ENCODE measurements around the gene NT5DC1.

Gene NT5DC1

GRCh38 chr6:116144605-116145004, 44.0 kb downstream of the NT5DC1 start:
- no peak for DNase-seq

DNA sequence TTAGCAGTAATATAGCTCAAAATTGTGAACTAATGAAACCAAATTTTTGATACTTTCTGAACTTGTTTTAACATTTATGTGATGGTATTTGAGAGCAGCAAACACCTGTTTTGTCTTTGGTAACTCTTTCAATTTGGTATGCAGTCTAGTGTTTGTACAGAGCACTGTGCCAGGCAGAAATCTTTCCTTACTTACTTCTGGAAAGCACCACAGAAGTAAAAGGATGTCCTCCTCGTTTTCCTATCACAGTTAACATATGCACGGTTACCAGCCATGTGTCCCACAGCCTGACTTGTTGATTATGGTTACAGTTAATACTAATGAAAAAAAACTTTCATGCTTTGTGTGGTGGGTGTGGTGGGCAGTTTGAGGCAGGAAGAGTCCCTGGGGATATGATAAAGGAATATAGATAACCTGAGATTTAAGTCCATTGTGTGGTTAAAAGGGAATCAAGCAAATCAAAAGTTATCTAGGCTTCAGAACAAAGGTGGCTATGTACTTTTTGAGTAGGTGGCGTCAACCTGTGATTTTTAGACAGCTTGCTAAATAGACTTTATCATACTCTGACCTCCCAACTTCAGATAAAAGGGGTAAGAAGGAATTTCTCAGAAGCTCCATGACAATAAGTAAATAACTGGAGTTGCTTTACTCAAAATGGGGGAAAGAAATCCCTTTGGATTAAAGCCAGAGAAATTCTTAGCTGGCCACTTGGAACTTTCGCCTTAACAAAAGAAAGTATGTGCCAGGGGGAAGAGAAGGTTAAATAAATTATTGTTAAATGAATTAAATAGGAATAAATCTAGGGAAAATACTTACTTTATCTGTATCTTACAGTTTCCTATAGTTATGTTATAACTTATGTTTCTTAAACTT, 45.4 kb downstream of the NT5DC1 start:
- no peak for DNase-seq

- DNase-seq, result no peak
Measured at GRCh38 chr6:116152620-116153019, 52.0 kb downstream of the NT5DC1 start.

- DNase-seq, result no peak
Measured at GRCh38 chr6:116154887-116155286, 54.2 kb downstream of the NT5DC1 start.

DNA sequence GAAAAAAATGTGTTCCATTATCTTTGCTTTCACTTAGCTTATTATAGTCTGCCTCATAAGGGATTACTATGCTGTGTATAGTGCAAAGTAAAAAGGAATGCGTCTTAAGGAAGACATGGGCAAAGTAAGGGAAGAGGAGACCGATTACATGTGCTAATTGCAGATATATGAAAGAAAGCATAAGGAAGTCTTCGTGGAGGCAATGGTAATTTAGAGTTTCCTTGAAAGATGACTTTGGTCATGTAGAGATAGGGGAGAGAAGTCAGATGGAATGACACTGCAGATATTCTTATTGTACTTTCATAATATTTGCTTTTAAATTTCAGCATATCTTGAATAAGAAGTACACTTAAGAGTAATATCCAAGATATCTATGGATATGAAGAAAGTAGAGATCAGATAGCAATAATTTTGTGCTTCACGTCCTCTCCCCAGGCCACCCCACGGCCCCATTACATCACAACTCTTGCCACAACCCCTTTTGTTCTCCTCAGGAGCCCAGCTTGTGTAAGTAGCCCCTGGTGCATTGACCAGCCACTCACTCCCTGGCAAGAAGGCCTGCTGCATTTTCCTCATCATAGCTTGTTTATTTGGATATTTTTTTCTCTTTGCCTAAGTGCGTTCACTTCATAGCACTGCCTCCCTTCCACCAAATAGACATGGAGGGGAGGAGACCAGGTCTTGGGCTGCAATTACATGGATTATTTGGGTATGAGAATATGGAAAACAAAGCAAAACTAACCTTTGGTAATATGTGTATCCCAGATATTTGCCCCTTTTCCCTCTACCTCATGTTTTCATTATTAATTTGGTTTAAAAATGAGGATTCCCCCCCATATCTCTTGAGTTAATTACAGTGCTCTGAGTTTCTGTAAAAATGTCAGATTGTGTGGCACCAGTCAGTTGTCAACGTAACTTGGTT, 56.0 kb downstream of the NT5DC1 start:
- no peak for DNase-seq

DNA sequence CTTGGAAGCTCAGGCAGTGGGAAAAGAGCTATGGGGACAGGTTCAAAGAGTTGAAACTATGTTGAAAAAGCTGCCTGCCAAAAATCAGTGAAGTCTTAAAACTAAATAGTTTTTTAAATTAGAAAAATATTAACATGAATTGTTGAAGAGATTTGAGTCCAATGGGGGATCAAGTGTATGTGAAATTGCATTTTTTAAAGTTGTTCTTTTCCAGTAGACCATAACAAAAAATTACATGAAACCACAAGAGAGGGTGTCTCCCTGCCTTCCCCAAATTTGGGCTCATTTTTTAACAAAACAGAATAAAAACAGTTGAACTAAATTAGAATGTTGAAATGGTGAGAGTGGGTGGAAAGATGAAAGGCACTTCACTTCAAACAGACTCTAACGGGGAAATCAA, 56.7 kb downstream of the NT5DC1 start:
- DNase-seq, result no peak

- DNase-seq, result no peak
Measured at GRCh38 chr6:116158641-116159040, 58.0 kb downstream of the NT5DC1 start.

DNA sequence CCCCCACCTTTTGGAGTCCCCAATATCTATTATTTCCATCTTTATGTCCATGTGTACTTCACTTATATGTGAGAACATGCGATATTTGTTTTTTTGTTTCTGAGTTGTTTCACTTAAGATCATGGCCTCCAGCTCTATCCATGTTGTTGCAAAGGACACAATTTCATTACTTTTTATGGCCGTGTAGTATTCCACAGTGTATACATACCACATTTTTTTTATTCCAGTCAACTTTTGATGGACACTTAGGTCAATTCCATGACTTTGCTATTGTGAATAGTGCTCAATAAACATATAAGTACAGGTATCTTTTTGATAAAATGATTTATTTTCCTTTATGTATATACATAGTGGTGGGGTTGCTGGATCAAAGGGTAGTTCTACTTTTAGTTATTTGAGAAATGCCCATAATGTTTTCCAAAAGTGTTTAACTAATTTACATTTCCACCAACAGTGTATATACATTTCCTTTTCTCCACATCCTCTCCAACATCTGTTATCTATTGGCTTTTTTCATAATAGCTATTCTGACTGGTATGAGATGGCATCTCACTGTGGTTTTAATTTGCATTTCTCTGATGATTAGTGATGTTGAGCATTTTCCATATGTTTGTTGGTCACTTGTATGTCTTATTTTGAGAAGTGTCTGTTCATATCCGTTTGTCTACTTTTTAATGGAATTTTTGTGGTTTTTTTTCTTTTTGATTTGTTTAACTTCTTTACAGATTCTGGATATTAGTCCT, 59.3 kb downstream of the NT5DC1 start:
- no peak for DNase-seq

DNA sequence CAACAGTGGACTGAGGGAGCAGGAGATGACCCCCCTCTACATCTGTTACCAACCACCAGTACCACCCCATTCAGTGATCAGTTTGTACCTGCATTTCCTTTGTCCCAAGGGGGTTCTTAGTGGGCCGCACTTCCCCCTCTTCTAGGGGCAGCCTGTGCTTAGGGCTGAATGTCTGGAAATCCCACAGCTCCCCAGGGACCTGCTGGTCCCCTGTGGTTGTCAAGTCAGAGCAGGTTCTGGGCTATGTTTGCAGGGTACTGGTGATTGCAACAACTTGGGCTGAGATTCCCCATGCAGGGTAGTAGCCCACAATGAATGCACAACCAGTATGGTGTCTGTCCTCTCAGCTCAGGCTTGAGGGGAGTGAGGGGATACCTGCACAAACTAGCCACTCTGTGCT, 64.9 kb downstream of the NT5DC1 start:
- no peak for DNase-seq

GRCh38 chr6:116166369-116166768, 65.7 kb downstream of the NT5DC1 start:
- no peak for DNase-seq

- no peak for DNase-seq
Measured at GRCh38 chr6:116168148-116168547, 67.5 kb downstream of the NT5DC1 start.

GRCh38 chr6:116169880-116170279, 69.2 kb downstream of the NT5DC1 start:
- DNase-seq, result no peak

DNA sequence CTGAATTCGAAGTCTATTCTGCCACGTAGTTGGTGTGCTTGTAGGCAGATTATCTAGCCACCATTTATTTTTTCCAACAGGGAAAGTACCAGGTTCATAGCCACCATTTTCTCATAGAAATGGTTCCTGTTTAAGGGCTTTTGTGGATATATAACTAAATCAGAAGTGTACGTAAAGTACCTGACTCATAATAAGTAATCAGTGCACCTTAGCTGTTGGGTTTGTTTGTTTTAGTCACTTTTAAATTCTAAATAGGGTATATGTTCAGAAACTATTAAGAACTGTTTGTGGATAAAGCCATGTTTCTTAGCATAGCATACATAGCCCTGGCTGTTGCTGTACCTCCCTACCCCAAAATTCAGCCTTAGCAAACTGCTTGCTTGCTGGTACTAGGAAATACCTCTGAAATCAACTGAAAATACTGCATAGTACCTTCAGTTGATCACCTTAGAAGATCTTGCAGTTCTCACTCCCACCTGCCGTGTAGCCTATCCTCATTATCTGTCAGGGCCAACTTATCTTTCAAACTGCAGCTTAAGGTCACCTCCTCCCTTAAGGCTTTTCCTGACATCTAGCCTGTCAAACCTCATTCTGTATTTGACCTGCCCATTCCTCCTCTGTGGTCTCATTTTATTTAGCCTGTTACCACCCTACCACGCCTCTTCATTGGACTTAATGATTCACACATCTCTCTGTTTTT, 69.9 kb downstream of the NT5DC1 start:
- no peak for DNase-seq

DNA sequence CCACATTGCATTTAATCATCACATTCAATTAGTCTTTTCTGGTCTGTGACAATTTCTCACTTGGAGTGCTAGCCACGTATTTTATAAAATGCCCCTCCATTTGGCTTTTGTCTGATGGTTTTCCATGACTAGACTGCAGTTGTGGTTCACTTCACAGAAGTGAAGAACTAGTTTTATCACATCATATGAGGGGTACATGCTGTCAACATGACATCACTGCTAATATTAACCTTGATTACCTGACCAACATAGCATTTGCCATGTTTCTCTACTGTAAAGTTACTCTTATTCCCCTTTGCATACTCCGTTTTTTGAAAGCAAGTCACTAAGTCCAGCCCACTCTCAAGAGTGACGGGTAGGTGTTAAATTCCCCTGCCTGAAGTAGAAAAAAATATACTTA, 73.3 kb downstream of the NT5DC1 start:
- no peak for DNase-seq

GRCh38 chr6:116175344-116175743, 74.7 kb downstream of the NT5DC1 start:
- DNase-seq, result no peak

- DNase-seq, result no peak
Measured at GRCh38 chr6:116176596-116176995, 75.9 kb downstream of the NT5DC1 start.

DNA sequence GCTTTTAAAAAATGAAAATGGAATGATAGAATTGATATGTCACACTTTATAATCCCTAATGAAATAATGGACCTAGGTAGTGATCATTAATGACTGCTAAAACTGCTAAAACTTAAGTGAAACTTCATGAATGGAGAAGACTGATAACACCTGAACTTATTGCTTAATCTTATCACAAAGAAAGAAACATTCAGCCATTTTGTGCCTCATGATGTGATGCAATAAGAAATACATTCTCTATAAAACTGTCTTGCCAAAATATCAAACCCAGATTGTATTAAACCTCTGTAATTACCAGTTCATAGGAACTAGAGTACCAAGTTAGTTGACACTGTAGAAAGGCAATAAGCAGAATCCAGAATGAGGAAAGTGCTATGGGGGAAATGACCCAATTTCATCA, 79.7 kb downstream of the NT5DC1 start:
- DNase-seq, result no peak

DNA sequence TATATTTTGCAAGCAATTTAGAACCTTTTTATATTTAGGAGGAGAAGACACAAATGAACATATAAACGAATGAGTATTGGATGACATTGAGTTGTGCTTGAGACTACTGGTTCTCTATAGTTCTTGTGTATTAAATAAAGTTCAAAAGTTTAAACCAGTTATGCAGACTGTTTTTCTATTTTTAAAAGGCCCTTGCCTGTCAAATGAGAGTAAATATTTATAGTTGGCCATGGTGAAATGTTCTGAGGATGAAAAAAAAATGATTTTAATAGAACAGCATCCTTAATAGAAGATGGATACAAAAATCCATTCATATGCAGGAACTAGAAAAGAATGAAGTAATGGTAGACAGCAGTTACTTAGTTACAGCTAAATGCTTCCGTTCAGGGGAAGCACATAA, 88.8 kb downstream of the NT5DC1 start:
- no peak for DNase-seq

DNA sequence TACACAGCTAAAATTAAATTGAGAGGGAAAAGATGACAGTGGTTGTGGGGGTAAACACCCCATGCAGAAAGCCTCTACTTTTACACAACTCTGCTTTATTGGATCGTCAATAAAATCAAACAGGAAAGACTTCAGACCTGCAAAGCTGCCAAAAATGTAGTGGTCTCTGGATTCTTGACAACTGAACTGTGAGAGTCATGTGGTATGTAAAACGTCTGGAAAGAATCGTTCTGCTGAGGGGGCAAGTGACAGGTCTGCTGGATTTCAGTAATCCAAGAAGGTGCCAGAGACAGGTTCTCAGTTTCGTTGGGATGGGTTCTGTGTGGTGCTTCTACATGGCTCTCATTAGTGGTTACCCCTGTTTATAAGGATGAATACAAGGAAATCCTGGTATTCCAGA, 89.9 kb downstream of the NT5DC1 start:
- DNase-seq, result no peak

DNA sequence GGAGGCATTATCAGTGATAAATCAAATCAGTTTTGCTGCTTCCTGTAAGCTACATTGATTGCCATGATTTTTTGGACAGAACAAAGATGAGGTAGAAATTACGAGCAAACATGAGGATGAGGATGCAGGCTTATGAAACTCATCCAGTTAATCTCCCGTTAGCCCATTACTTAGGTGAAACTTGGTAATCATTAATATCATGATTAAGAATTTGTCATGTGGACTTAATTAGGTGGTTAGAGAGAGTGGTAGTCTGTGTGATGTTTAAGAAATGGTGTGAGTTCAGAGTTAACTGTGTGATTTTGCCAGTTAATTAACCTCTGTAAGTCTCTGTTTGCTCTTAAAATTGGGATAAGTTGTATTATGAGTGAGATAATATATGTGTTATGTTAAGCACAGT, 91.2 kb downstream of the NT5DC1 start:
- DNase-seq, result no peak

DNA sequence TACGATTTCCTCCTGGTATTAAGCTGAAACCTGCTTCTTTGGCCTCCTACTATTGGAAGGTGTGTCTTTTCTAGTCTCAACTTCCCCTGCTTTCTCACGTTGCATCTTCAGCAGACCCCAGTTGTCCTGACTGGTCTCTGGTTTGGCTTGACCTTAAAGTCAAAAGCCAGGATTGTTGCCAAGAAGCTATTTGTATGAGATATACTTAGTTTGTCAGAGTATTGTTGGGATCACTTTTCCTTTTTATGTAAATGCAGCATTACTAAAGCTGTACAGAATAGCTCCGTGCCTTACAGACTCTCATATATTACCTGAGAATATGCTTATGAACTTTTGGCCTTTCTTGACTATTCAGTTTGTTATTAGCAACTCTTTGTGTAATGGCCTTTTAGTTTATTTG, 92.1 kb downstream of the NT5DC1 start:
- no peak for DNase-seq

GRCh38 chr6:116196841-116197240, 96.2 kb downstream of the NT5DC1 start:
- DNase-seq, result no peak

Data from NCI-H1930 (cell line).